Measurements from ENCODE around the gene ZFYVE28.

ZFYVE28 gene

GRCh38 chr4:2427383-2428334, 9.2 kb upstream of the ZFYVE28 start:
- DNase-seq: no peak

- no peak for DNase-seq
These were observed 8.3 kb upstream of the ZFYVE28 start for GRCh38 chr4:2426711-2427275.

- no peak for DNase-seq
These were observed 7.6 kb upstream of the ZFYVE28 start for GRCh38 chr4:2426069-2426397.

GRCh38 chr4:2425386-2426068, 7.1 kb upstream of the ZFYVE28 start:
- no peak for DNase-seq

GRCh38 chr4:2424581-2424980, 6.1 kb upstream of the ZFYVE28 start:
- no peak for DNase-seq

GRCh38 chr4:2423695-2424094, 5.2 kb upstream of the ZFYVE28 start:
- no peak for DNase-seq

- no peak for DNase-seq
These were observed 4.6 kb upstream of the ZFYVE28 start for GRCh38 chr4:2423066-2423465.

GRCh38 chr4:2421928-2422327, 3.5 kb upstream of the ZFYVE28 start:
- no peak for DNase-seq

GRCh38 chr4:2419814-2420213, 1.4 kb upstream of the ZFYVE28 start:
- DNase-seq: no peak

GRCh38 chr4:2418650-2419571, 466 bp upstream of the ZFYVE28 start, which contains the start of gene CFAP99:
TSS of gene CFAP99 (plus strand) at chr4:2418955.
- peak; percentile 97 for DNase-seq

GRCh38 chr4:2417226-2417764, 1.1 kb downstream of the ZFYVE28 start:
- peak; percentile 39 for DNase-seq

GRCh38 chr4:2416564-2417225, 1.8 kb downstream of the ZFYVE28 start:
- DNase-seq: peak; percentile 5

GRCh38 chr4:2415881-2416563, 2.4 kb downstream of the ZFYVE28 start:
- DNase-seq: peak; percentile 5

GRCh38 chr4:2415213-2415612, 3.2 kb downstream of the ZFYVE28 start:
- no peak for DNase-seq

- peak; percentile 86 for DNase-seq
These were observed 4.4 kb downstream of the ZFYVE28 start for GRCh38 chr4:2413821-2414610.

- DNase-seq: peak; percentile 93
These were observed 5.3 kb downstream of the ZFYVE28 start for GRCh38 chr4:2412885-2413716.

- peak; percentile 52 for DNase-seq
These were observed 5.9 kb downstream of the ZFYVE28 start for GRCh38 chr4:2412534-2412884.

GRCh38 chr4:2411786-2412510, 6.5 kb downstream of the ZFYVE28 start:
- peak; percentile 10 for DNase-seq

GRCh38 chr4:2409381-2409783, 9.1 kb downstream of the ZFYVE28 start:
- no peak for DNase-seq
